Endothelial cell (in vitro differentiated cells): Measurements from ENCODE around the gene USP12. TPM values are rescaled to one million over a fixed set of nuclear protein-coding genes. Genes with fewer than 3 reads are reported as not detected.

Source experiments
- DNase-seq: peaks from one replicate; pipeline ENCODE4 v3.0.0; 2021; ENCODE audit warnings: low spot score
- H3K27ac Mint-ChIP-seq: one replicate; pipeline ENCODE4 v1.8.0; 2021; ENCODE audit warnings: mixed read lengths, inconsistent platforms; ENCODE audit not compliant: unreplicated experiment
- H3K27me3 Mint-ChIP-seq: one replicate; pipeline ENCODE4 v1.8.0; 2021; ENCODE audit warnings: mild to moderate bottlenecking, moderate library complexity, mixed read lengths, inconsistent platforms; ENCODE audit not compliant: unreplicated experiment
- H3K36me3 Mint-ChIP-seq: one replicate; pipeline ENCODE4 v1.8.0; 2021; ENCODE audit warnings: mild to moderate bottlenecking, low read depth, mixed read lengths, inconsistent platforms; ENCODE audit not compliant: unreplicated experiment
- H3K4me1 Mint-ChIP-seq: one replicate; pipeline ENCODE4 v1.8.0; 2021; ENCODE audit warnings: mild to moderate bottlenecking, mixed read lengths, inconsistent platforms; ENCODE audit not compliant: unreplicated experiment
- H3K4me3 Mint-ChIP-seq: one replicate; pipeline ENCODE4 v1.8.0; 2021; ENCODE audit warnings: mild to moderate bottlenecking, mixed read lengths, inconsistent platforms; ENCODE audit not compliant: unreplicated experiment
- H3K9me3 Mint-ChIP-seq: one replicate; pipeline ENCODE4 v1.8.0; 2021; ENCODE audit warnings: mixed read lengths, inconsistent platforms; ENCODE audit not compliant: unreplicated experiment
- total RNA-seq: library from RNA; stranded (reverse); fragmentation: NEBNext Ultra II Directional; extraction: Animal tissue kit (Norgen Biotek cat#: 25700); gene quantifications from one replicate; pipeline ENCODE4 v1.2.1, GENCODE V29; 2021; ENCODE audit not compliant: unreplicated experiment
- TF ChIP-seq, protein P1 (sequence below): fragments of 200-600 bp; sonication (generic); IDR thresholded peaks from one replicate; pipeline ENCODE4 v1.5.0; 2021; ENCODE audit warnings: antibody characterized with exemption; ENCODE audit not compliant: unreplicated experiment

Gene USP12
- total RNA-seq, 1 donor from 2014 or later: 29.7 TPM

DNA sequence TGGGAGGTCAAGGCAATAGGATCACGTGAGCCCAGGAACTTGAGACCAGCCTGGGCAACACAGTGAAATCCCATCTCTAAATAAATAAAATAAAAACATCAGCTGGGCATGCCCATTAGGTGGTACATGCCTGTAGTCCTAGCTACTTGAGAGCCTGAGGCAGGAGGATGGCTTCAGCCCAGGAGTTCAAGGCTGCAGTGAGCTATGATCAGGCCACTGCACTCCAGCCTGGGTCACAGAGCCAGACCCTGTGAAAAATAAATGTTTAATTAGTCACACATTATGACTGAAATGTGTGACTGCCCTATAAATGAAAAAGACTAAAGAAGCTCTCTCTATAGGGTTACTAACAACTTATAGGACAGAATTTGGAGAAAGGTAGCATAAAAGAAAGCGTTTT is 37.7 kb downstream of the USP12 start:
- no peaks in the 10 kb centered on the region for H3K27me3 Mint-ChIP-seq
- no peaks in the 10 kb centered on the region for H3K9me3 Mint-ChIP-seq
- no peak overlapping the region for H3K4me3 Mint-ChIP-seq
- H3K27ac Mint-ChIP-seq: no peak overlapping the region
- H3K4me1 Mint-ChIP-seq: peaks cover 36% of the 10 kb centered on the region
- TF ChIP-seq, protein P1, sequence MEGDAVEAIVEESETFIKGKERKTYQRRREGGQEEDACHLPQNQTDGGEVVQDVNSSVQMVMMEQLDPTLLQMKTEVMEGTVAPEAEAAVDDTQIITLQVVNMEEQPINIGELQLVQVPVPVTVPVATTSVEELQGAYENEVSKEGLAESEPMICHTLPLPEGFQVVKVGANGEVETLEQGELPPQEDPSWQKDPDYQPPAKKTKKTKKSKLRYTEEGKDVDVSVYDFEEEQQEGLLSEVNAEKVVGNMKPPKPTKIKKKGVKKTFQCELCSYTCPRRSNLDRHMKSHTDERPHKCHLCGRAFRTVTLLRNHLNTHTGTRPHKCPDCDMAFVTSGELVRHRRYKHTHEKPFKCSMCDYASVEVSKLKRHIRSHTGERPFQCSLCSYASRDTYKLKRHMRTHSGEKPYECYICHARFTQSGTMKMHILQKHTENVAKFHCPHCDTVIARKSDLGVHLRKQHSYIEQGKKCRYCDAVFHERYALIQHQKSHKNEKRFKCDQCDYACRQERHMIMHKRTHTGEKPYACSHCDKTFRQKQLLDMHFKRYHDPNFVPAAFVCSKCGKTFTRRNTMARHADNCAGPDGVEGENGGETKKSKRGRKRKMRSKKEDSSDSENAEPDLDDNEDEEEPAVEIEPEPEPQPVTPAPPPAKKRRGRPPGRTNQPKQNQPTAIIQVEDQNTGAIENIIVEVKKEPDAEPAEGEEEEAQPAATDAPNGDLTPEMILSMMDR: no peak
- no peak for DNase-seq
- peaks cover 3% of the 10 kb centered on the region for H3K36me3 Mint-ChIP-seq

DNA sequence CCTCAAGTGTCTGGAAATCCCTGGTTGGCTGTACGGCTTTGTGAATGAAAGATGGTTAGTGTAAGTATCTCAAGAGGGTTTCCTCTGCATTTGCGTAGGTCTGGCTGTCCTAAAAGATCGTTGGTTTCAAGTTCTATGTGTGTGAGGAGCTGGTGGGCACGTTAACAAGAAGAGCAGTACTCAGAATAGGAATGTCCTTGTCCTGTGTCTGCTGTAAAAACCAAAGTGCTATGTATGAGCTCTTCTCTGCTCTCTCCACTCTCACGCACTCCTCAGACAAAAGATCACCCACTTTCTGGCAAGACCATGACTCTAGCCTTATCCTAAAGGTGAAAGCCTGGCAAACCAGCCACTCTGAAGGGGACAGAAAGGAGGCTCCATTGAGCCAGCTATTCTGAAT is 39.1 kb downstream of the USP12 start:
- H3K9me3 Mint-ChIP-seq: no peaks in the 10 kb centered on the region
- no peak overlapping the region for H3K4me3 Mint-ChIP-seq
- H3K27ac Mint-ChIP-seq: no peak overlapping the region
- peaks cover 5% of the 10 kb centered on the region for H3K36me3 Mint-ChIP-seq
- no peaks in the 10 kb centered on the region for H3K27me3 Mint-ChIP-seq
- TF ChIP-seq, protein P1: no peak
- H3K4me1 Mint-ChIP-seq: peaks cover 25% of the 10 kb centered on the region
- no peak for DNase-seq

DNA sequence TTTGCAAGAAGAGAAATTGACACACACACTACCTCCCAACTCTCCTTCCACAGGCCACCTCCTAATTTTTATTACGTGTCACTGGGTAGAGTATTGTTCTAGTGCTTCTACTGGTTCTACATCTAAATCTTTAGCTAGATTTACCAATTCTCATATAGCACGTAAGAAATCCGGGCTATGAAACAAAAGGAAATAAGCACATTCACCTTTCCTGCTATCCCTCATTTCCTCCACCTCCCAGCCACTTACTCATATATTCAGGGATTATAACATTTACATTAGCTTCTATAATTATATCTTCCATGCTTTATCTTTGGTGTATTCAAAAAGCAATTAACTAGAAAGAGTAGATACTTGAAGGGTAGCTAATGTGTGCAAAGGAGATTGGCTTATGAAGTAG is 39.7 kb downstream of the USP12 start:
- H3K4me1 Mint-ChIP-seq: peaks cover 29% of the 10 kb centered on the region
- no peaks in the 10 kb centered on the region for H3K9me3 Mint-ChIP-seq
- H3K27ac Mint-ChIP-seq: no peak overlapping the region
- no peaks in the 10 kb centered on the region for H3K27me3 Mint-ChIP-seq
- DNase-seq: no peak
- TF ChIP-seq, protein P1: no peak
- no peak overlapping the region for H3K4me3 Mint-ChIP-seq
- H3K36me3 Mint-ChIP-seq: peaks cover 6% of the 10 kb centered on the region

DNA sequence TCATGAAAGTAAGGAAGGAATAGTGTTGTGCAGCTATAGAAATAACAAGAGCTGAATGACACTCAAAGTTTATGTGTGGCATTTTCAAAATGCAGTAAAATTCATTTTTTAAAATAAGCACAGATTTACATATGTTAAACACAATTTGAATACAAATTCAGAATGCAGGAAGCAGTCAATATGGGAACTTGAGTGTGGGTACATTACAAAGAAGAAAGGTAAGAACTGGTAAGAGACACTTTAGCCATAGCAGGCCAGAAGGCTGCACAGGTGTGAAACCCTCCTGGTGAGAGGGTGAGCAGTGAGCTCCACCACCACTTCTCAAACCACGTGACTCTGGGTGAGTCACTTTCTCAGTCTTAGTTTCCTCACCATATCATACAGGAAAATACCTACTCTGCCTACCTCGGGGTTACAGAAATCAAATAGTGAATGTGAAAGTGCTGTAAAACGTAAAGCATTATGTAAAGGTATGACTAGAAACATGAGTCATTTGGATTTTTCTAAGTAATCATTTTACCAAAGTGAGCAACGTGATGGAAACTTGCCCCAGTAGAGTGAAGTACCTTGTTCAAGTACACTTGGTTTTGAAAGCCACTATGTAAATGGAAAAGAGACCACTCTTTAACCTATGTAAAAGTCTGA is 40.5 kb downstream of the USP12 start:
- no peaks in the 10 kb centered on the region for H3K9me3 Mint-ChIP-seq
- H3K36me3 Mint-ChIP-seq: peaks cover 6% of the 10 kb centered on the region
- no peak overlapping the region for H3K4me3 Mint-ChIP-seq
- H3K4me1 Mint-ChIP-seq: peaks cover 32% of the 10 kb centered on the region
- no peak overlapping the region for H3K27ac Mint-ChIP-seq
- no peak for DNase-seq
- no peaks in the 10 kb centered on the region for H3K27me3 Mint-ChIP-seq
- TF ChIP-seq, protein P1: no peak

DNA sequence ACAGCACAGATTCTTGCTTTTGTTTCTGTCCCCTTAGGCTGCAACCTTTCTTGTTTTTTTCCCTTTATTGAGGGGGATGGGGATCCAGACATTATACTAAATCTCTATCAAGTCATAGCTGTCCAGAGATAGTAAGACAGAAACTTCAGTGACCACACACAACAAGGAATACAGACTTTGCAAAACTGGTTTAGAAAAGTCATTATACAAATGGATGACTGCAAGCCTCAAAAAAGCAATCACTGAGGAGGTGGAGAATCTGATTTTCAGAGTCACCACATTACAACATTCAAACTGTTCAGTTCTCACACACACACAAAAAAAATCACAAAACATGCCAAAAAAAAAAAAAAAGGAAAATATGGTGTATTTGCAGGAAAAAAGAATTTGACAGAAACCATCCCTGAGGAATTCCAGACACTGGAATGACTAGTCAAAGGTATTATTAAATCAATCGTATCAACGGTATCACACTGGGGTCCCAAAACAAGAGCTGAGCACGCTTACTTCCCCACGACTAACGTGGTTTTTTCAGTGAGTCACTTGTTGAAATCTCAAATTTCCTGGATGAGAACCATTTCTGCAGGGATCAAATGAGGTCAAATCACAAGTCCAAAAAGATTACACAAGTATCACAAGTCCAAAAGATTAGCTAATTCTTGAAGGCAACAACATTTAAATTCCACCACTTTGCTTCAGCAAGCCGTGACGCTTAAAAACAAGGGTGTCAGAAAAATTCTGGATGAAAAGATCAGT is 41.2 kb downstream of the USP12 start:
- no peak overlapping the region for H3K4me3 Mint-ChIP-seq
- peaks cover 8% of the 10 kb centered on the region for H3K36me3 Mint-ChIP-seq
- no peak for DNase-seq
- no peaks in the 10 kb centered on the region for H3K9me3 Mint-ChIP-seq
- no peak overlapping the region for H3K27ac Mint-ChIP-seq
- peaks cover 27% of the 10 kb centered on the region for H3K4me1 Mint-ChIP-seq
- TF ChIP-seq, protein P1: no peak
- peaks cover under 1% of the 10 kb centered on the region for H3K27me3 Mint-ChIP-seq
